HEK293 (cell line): ENCODE data around the gene WDR7.

Experiments
- HOXA7 ChIP-seq: sonication (generic); formaldehyde crosslinking; IDR thresholded peaks from 2 replicates; pipeline ENCODE4 v1.8.1; 2022; ENCODE audit warnings: missing genetic modification reagents, borderline replicate concordance
- MEIS1 ChIP-seq: sonication (generic); formaldehyde crosslinking; IDR thresholded peaks from 2 replicates; pipeline ENCODE4 v1.8.1; 2022; ENCODE audit warnings: missing genetic modification reagents, mild to moderate bottlenecking, borderline replicate concordance
- PRDM1 ChIP-seq: fragments of 450-650 bp; formaldehyde crosslinking; IDR thresholded peaks from 2 replicates; pipeline ENCODE4; 2016; ENCODE audit warnings: missing biosample characterization, missing genetic modification characterization
- SETDB1 ChIP-seq: IDR thresholded peaks from one replicate; pipeline ENCODE4 v1.6.1; 2017; ENCODE audit warnings: mild to moderate bottlenecking, low read length, moderate library complexity, mixed read lengths; ENCODE audit not compliant: insufficient read length
- SP2 ChIP-seq: fragments of 450-650 bp; formaldehyde crosslinking; IDR thresholded peaks from 2 replicates; pipeline ENCODE4 v1.5.1; 2016; ENCODE audit warnings: missing biosample characterization, missing genetic modification characterization
- WT1 ChIP-seq: fragments of 450-650 bp; formaldehyde crosslinking; IDR thresholded peaks from 2 replicates; pipeline ENCODE4 v1.5.1; 2016; ENCODE audit warnings: missing biosample characterization, missing genetic modification characterization
- ZBTB1 ChIP-seq: fragments of 450-650 bp; formaldehyde crosslinking; IDR thresholded peaks from 2 replicates; pipeline ENCODE4 v1.5.1; 2016; ENCODE audit warnings: missing biosample characterization, missing genetic modification characterization
- ZBTB17 ChIP-seq: fragments of 450-650 bp; formaldehyde crosslinking; IDR thresholded peaks from 2 replicates; pipeline ENCODE4 v1.5.1; 2016; ENCODE audit warnings: missing biosample characterization, missing genetic modification characterization
- ZFP3 ChIP-seq: fragments of 450-650 bp; formaldehyde crosslinking; IDR thresholded peaks from 2 replicates; pipeline ENCODE4 v1.5.1; 2016; ENCODE audit warnings: low read depth, missing biosample characterization, missing genetic modification characterization
- ZNF138 ChIP-seq: fragments of 450-650 bp; formaldehyde crosslinking; IDR thresholded peaks from 2 replicates; pipeline ENCODE4 v1.5.1; 2016; ENCODE audit warnings: missing biosample characterization, missing genetic modification characterization, borderline replicate concordance
- ZNF169 ChIP-seq: fragments of 450-650 bp; formaldehyde crosslinking; IDR thresholded peaks from 2 replicates; pipeline ENCODE4 v1.5.1; 2016; ENCODE audit warnings: missing biosample characterization, missing genetic modification characterization
- ZNF202 ChIP-seq: fragments of 450-650 bp; formaldehyde crosslinking; IDR thresholded peaks from 2 replicates; pipeline ENCODE4 v1.5.1; 2016; ENCODE audit warnings: missing biosample characterization, missing genetic modification characterization, borderline replicate concordance
- ZNF211 ChIP-seq: fragments of 450-650 bp; formaldehyde crosslinking; IDR thresholded peaks from 2 replicates; pipeline ENCODE4 v1.5.1; 2016; ENCODE audit warnings: low read depth, missing biosample characterization, missing genetic modification characterization
- ZNF214 ChIP-seq: fragments of 450-650 bp; formaldehyde crosslinking; IDR thresholded peaks from 2 replicates; pipeline ENCODE4 v1.5.1; 2017; ENCODE audit warnings: missing biosample characterization, mild to moderate bottlenecking, missing genetic modification characterization, borderline replicate concordance
- ZNF239 ChIP-seq: fragments of 450-650 bp; formaldehyde crosslinking; IDR thresholded peaks from 2 replicates; pipeline ENCODE4 v1.5.1; 2016; ENCODE audit warnings: missing biosample characterization, missing genetic modification characterization
- ZNF24 ChIP-seq: fragments of 450-650 bp; formaldehyde crosslinking; IDR thresholded peaks from 2 replicates; pipeline ENCODE4 v1.5.1; 2016; ENCODE audit warnings: missing biosample characterization, missing genetic modification characterization
- ZNF366 ChIP-seq: fragments of 450-650 bp; formaldehyde crosslinking; conservative IDR thresholded peaks from 2 replicates; pipeline ENCODE4 v1.5.1; 2016; ENCODE audit warnings: missing biosample characterization, missing genetic modification characterization
- ZNF404 ChIP-seq: fragments of 450-650 bp; formaldehyde crosslinking; IDR thresholded peaks from 2 replicates; pipeline ENCODE4 v1.5.1; 2017; ENCODE audit warnings: missing biosample characterization, missing genetic modification characterization
- ZNF426 ChIP-seq: fragments of 450-650 bp; formaldehyde crosslinking; IDR thresholded peaks from 2 replicates; pipeline ENCODE4 v1.5.1; 2017; ENCODE audit warnings: missing biosample characterization, missing genetic modification characterization, mild to moderate bottlenecking, inconsistent platforms, moderate library complexity
- ZNF544 ChIP-seq: fragments of 450-650 bp; formaldehyde crosslinking; IDR thresholded peaks from 2 replicates; pipeline ENCODE4 v1.5.0; 2017; ENCODE audit warnings: missing biosample characterization, missing genetic modification characterization
- ZNF555 ChIP-seq: fragments of 450-650 bp; formaldehyde crosslinking; conservative IDR thresholded peaks from 2 replicates; pipeline ENCODE4 v1.5.1; 2017; ENCODE audit warnings: missing biosample characterization, mild to moderate bottlenecking, missing genetic modification characterization, inconsistent platforms
- ZNF558 ChIP-seq: fragments of 450-650 bp; formaldehyde crosslinking; IDR thresholded peaks from 2 replicates; pipeline ENCODE4 v1.5.1; 2016; ENCODE audit warnings: missing biosample characterization, missing genetic modification characterization
- ZNF621 ChIP-seq: fragments of 450-650 bp; formaldehyde crosslinking; IDR thresholded peaks from 2 replicates; pipeline ENCODE4 v1.5.1; 2017; ENCODE audit warnings: missing biosample characterization, missing genetic modification characterization
- ZNF654 ChIP-seq: fragments of 450-650 bp; formaldehyde crosslinking; IDR thresholded peaks from 2 replicates; pipeline ENCODE4 v1.5.1; 2016; ENCODE audit warnings: low read depth, missing biosample characterization, missing genetic modification characterization
- ZNF792 ChIP-seq: fragments of 450-650 bp; formaldehyde crosslinking; IDR thresholded peaks from 2 replicates; pipeline ENCODE4 v1.5.1; 2016; ENCODE audit warnings: missing biosample characterization, missing genetic modification characterization
- ZNF830 ChIP-seq: fragments of 450-650 bp; IDR thresholded peaks from 2 replicates; pipeline ENCODE4 v1.5.0; 2018; ENCODE audit warnings: missing biosample characterization, missing genetic modification characterization, low read depth, mild to moderate bottlenecking, moderate library complexity
- ZSCAN16 ChIP-seq: fragments of 450-650 bp; formaldehyde crosslinking; IDR thresholded peaks from 2 replicates; pipeline ENCODE4 v1.5.1; 2016; ENCODE audit warnings: missing biosample characterization, missing genetic modification characterization
- TF ChIP-seq, protein P1 (sequence below): fragments of 450-650 bp; formaldehyde crosslinking; IDR thresholded peaks from 2 replicates; pipeline ENCODE4 v1.5.0; 2017; ENCODE audit warnings: missing biosample characterization, missing genetic modification characterization, borderline replicate concordance
- TF ChIP-seq, protein P2 (sequence below): fragments of 450-650 bp; formaldehyde crosslinking; optimal IDR thresholded peaks from 2 replicates; pipeline ENCODE3; 2016; ENCODE audit warnings: missing biosample characterization, mild to moderate bottlenecking, missing genetic modification characterization
- TF ChIP-seq, protein P3 (sequence below): fragments of 450-650 bp; formaldehyde crosslinking; IDR thresholded peaks from 2 replicates; pipeline ENCODE4 v1.5.1; 2017; ENCODE audit warnings: missing biosample characterization, missing genetic modification characterization
- TF ChIP-seq, protein P4 (sequence below): fragments of 450-650 bp; formaldehyde crosslinking; IDR thresholded peaks from 2 replicates; pipeline ENCODE4 v1.5.1; 2016; ENCODE audit warnings: missing biosample characterization, missing genetic modification characterization
- TF ChIP-seq, protein P5 (sequence below): fragments of 450-650 bp; formaldehyde crosslinking; IDR thresholded peaks from 2 replicates; pipeline ENCODE4 v1.5.1; 2017; ENCODE audit warnings: missing biosample characterization, mild to moderate bottlenecking, missing genetic modification characterization, moderate library complexity

Gene WDR7

DNA sequence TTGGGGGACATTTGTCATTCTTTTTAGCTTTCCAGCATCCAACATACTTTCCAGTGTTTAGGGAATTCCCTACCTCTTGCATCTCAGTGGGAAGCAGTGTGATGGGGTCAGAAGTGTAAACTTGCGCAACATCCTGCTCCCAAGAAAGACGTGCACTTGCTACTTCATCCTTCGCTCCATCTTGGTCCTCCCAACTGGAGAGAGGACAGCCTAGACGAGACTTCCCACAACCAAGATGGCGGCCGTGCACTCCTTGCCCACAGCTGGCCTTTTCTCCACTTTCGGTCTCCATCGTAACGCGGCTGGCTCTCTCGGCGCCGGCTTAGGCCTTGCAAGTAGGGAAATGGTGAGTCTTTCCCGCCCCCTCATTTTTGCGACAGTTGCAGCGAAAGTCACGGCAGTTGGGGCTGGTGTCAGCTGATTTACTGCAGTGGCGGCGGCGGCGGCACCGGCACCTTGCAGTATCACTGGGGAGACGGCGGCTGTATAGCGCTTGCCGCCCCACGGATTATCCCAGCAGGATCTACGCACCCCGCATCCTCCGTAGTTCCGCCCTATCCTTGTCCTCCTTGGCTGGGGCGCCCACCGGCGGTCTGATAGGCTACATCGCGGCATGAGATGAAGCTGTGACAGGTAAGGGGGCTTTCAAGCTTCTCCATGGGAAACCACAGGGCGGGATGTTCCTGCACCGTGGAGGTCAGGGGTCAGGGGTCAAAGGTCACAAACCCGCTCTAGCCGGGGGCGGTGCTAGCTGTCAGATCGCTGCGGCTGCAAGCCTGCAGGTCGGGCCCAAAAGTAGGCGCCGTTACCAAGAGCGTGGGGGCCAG is at the start of gene WDR7 (continued):
- TF ChIP-seq ZNF555 (tag by site-specific recombination) (no peak), ZNF654 (tag by site-specific recombination) (no peak), ZNF558 (no peak), ZNF366 (tag by site-specific recombination) (peak; percentile 95), ZNF830 (tag by site-specific recombination) (no peak), ZNF211 (tag by site-specific recombination) (no peak), ZNF404 (tag by site-specific recombination) (no peak), ZFP3 (tag by site-specific recombination) (no peak), ZNF621 (tag by site-specific recombination) (no peak), ZNF239 (tag by site-specific recombination) (no peak), WT1 (tag by site-specific recombination) (no peak), SETDB1 (no peak), ZBTB17 (tag by site-specific recombination) (peak; percentile 82), ZNF426 (tag by site-specific recombination) (no peak), ZNF214 (tag by site-specific recombination) (no peak), ZNF792 (0 out of 2 replicates have a peak, but pooled peaks have one; percentile 6), PRDM1 (tag by site-specific recombination) (peak; percentile 97), SP2 (tag by site-specific recombination) (peak; percentile 73), ZNF169 (no peak), ZNF138 (tag by site-specific recombination) (no peak), ZNF544 (tag by site-specific recombination) (no peak), ZBTB1 (tag by site-specific recombination) (no peak), ZSCAN16 (no peak), ZNF202 (tag by site-specific recombination) (no peak), HOXA7 (no peak), MEIS1 (CRISPR knock-in tag) (no peak), ZNF24 (tag by site-specific recombination) (0 out of 2 replicates have a peak, but pooled peaks have one; percentile 43)
- TF ChIP-seq, protein P1, sequence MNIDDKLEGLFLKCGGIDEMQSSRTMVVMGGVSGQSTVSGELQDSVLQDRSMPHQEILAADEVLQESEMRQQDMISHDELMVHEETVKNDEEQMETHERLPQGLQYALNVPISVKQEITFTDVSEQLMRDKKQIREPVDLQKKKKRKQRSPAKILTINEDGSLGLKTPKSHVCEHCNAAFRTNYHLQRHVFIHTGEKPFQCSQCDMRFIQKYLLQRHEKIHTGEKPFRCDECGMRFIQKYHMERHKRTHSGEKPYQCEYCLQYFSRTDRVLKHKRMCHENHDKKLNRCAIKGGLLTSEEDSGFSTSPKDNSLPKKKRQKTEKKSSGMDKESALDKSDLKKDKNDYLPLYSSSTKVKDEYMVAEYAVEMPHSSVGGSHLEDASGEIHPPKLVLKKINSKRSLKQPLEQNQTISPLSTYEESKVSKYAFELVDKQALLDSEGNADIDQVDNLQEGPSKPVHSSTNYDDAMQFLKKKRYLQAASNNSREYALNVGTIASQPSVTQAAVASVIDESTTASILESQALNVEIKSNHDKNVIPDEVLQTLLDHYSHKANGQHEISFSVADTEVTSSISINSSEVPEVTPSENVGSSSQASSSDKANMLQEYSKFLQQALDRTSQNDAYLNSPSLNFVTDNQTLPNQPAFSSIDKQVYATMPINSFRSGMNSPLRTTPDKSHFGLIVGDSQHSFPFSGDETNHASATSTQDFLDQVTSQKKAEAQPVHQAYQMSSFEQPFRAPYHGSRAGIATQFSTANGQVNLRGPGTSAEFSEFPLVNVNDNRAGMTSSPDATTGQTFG = no peak
- TF ChIP-seq, protein P2, sequence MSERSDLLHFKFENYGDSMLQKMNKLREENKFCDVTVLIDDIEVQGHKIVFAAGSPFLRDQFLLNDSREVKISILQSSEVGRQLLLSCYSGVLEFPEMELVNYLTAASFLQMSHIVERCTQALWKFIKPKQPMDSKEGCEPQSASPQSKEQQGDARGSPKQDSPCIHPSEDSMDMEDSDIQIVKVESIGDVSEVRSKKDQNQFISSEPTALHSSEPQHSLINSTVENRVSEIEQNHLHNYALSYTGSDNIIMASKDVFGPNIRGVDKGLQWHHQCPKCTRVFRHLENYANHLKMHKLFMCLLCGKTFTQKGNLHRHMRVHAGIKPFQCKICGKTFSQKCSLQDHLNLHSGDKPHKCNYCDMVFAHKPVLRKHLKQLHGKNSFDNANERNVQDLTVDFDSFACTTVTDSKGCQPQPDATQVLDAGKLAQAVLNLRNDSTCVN (tag by site-specific recombination) = peak; percentile 14
- TF ChIP-seq, protein P3, sequence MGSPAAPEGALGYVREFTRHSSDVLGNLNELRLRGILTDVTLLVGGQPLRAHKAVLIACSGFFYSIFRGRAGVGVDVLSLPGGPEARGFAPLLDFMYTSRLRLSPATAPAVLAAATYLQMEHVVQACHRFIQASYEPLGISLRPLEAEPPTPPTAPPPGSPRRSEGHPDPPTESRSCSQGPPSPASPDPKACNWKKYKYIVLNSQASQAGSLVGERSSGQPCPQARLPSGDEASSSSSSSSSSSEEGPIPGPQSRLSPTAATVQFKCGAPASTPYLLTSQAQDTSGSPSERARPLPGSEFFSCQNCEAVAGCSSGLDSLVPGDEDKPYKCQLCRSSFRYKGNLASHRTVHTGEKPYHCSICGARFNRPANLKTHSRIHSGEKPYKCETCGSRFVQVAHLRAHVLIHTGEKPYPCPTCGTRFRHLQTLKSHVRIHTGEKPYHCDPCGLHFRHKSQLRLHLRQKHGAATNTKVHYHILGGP (tag by site-specific recombination) = peak; percentile 5
- TF ChIP-seq, protein P4, sequence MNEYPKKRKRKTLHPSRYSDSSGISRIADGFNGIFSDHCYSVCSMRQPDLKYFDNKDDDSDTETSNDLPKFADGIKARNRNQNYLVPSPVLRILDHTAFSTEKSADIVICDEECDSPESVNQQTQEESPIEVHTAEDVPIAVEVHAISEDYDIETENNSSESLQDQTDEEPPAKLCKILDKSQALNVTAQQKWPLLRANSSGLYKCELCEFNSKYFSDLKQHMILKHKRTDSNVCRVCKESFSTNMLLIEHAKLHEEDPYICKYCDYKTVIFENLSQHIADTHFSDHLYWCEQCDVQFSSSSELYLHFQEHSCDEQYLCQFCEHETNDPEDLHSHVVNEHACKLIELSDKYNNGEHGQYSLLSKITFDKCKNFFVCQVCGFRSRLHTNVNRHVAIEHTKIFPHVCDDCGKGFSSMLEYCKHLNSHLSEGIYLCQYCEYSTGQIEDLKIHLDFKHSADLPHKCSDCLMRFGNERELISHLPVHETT (tag by site-specific recombination) = peak; percentile 40; the same call in 1 of the 2 replicates
- TF ChIP-seq, protein P5, sequence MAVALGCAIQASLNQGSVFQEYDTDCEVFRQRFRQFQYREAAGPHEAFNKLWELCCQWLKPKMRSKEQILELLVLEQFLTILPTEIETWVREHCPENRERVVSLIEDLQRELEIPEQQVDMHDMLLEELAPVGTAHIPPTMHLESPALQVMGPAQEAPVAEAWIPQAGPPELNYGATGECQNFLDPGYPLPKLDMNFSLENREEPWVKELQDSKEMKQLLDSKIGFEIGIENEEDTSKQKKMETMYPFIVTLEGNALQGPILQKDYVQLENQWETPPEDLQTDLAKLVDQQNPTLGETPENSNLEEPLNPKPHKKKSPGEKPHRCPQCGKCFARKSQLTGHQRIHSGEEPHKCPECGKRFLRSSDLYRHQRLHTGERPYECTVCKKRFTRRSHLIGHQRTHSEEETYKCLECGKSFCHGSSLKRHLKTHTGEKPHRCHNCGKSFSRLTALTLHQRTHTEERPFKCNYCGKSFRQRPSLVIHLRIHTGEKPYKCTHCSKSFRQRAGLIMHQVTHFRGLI (tag by site-specific recombination) = peak; percentile 99
